Dermis blood vessel endothelial cell (primary cell): ENCODE results near the gene TMEM92. TPM values are rescaled to one million over a fixed set of nuclear protein-coding genes. Genes with fewer than 3 reads are reported as not detected.
A peak's percentile ranks its signal among the peaks of the same experiment; 100 is the strongest.
"Not testable (repeated sequence)": the region's sequence is repeated elsewhere in the genome, so short reads cannot be mapped to it uniquely, and the experiment has no call there.

Source experiments
- DNase-seq: peaks from one replicate; pipeline ENCODE4 v3.0.0; 2010
- total RNA-seq: library from RNA; depleted of rRNA; stranded (reverse); fragments of >200 nt; gene quantifications from 2 replicates; pipeline ENCODE4 v1.2.3, GENCODE V29; 2014

Gene TMEM92
- total RNA-seq, 1 donor from 2014 or later, result 0.17 TPM

GRCh38 chr17:50262001-50262794, 12.1 kb upstream of the TMEM92 start:
- no peak for DNase-seq

GRCh38 chr17:50263331-50264262, 10.7 kb upstream of the TMEM92 start:
- DNase-seq, result no peak

- no peak for DNase-seq
Measured at GRCh38 chr17:50264263-50265113, 9.8 kb upstream of the TMEM92 start.

- no peak for DNase-seq
Measured at GRCh38 chr17:50265212-50265611, 9.1 kb upstream of the TMEM92 start.

GRCh38 chr17:50265690-50266315, 8.5 kb upstream of the TMEM92 start:
- no peak for DNase-seq

GRCh38 chr17:50266384-50267073, 7.7 kb upstream of the TMEM92 start:
- DNase-seq, result peak; percentile 55

GRCh38 chr17:50267074-50267841, 7.0 kb upstream of the TMEM92 start:
- DNase-seq, result no peak

GRCh38 chr17:50268026-50268425, 6.2 kb upstream of the TMEM92 start:
- no peak for DNase-seq

GRCh38 chr17:50268743-50269275, 5.5 kb upstream of the TMEM92 start:
- peak; percentile 26 for DNase-seq

GRCh38 chr17:50269477-50270434, 4.5 kb upstream of the TMEM92 start:
- peak; percentile 72 for DNase-seq

GRCh38 chr17:50270435-50271362, 3.6 kb upstream of the TMEM92 start:
- DNase-seq, result no peak

- not testable (repeated sequence) for DNase-seq
Measured at GRCh38 chr17:50271363-50271750, 2.9 kb upstream of the TMEM92 start.

GRCh38 chr17:50272246-50272645, 2.0 kb upstream of the TMEM92 start:
- DNase-seq, result no peak

GRCh38 chr17:50272711-50273653, 1.3 kb upstream of the TMEM92 start:
- peak; percentile 48 for DNase-seq

- no peak for DNase-seq
Measured at GRCh38 chr17:50273654-50274040, 619 bp upstream of the TMEM92 start.

GRCh38 chr17:50274897-50275221, 593 bp downstream of the TMEM92 start:
- DNase-seq, result no peak

- no peak for DNase-seq
Measured at GRCh38 chr17:50275279-50275678, 1.0 kb downstream of the TMEM92 start.
